Measurements from ENCODE around the gene ZNF300. TPM values are rescaled to one million over a fixed set of nuclear protein-coding genes. Genes with fewer than 3 reads are reported as not detected.

ZNF300 gene
- total and polyA plus RNA-seq, 2 donors (not counting 3 experiments of a cell fraction or from before 2014, with no cell fraction given), result 4.6 to 9.6 TPM

DNA sequence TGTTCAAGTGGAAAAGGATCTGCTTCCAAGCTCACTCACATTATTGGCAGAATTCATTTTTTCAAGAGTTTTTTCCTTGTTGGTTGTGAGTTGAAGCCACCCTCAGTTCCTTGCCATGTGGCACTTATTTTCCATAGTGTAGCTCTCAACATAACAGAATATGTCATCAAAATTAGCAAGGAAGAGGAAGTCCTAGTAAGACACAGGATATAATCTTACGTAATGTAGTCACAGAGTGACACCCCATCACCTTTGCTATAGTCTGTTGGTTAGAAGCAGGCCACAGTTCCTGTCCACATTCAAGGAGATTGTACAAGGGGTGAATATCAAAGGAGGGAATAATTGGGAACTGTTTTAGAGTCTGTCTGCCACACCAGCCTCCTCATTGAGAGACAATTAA, 42.7 kb downstream of the ZNF300 start:
- Histone ChIP-seq H3K27ac (ENCODE audit: insufficient read depth, low read depth, low read length) (no peak overlapping the region), H3K4me1 (ENCODE audit: control insufficient read depth, extremely low read depth, insufficient read depth, low read length) (no peaks in the 10 kb centered on the region), H3K9me1 (replicated peaks; ENCODE audit: control insufficient read depth, extremely low read depth, insufficient read depth, low read length) (no peaks in the 10 kb centered on the region), H2AFZ (ENCODE audit: low read depth, low read length) (no peak overlapping the region), H3K4me2 (ENCODE audit: insufficient read depth, low read length) (no peak overlapping the region), H3K9ac (replicated peaks; ENCODE audit: extremely low read depth, insufficient read depth, low read length) (no peak overlapping the region), H3K79me2 (ENCODE audit: control insufficient read depth, insufficient read depth, low read length) (no peaks in the 10 kb centered on the region), H3K4me3 (replicated peaks in 1 of 3; ENCODE audit: insufficient read depth in 1 of 3, low read depth in 1 of 3, low read length in 3 of 3) (no peak overlapping the region), H3K27me3 (ENCODE audit: control insufficient read depth in 2 of 2, insufficient read depth in 2 of 2, low read length in 2 of 2) (peaks cover 0 to 2% of the 10 kb centered on the region in 2 experiments), H4K20me1 (replicated peaks; ENCODE audit: control insufficient read depth, extremely low read depth, insufficient read depth, low read length) (no peaks in the 10 kb centered on the region), H3K9me3 (replicated peaks; ENCODE audit: control insufficient read depth, insufficient read depth, low read length) (no peaks in the 10 kb centered on the region), H3K36me3 (ENCODE audit: control insufficient read depth in 2 of 2, extremely low read depth in 1 of 2, insufficient read depth in 2 of 2, low read length in 2 of 2) (no peaks in the 10 kb centered on the region)
- intact Hi-C loops (cut with micrococcal nuclease) (no loop called here), dilution Hi-C loops (cut with MboI; ENCODE audit: extremely low pct_ligation_motif_present, low sequenced_read_pairs) (no loop called here)
- TF ChIP-seq, protein P1, sequence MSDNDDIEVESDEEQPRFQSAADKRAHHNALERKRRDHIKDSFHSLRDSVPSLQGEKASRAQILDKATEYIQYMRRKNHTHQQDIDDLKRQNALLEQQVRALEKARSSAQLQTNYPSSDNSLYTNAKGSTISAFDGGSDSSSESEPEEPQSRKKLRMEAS (IDR thresholded peaks at IDR 0.05; ENCODE audit: insufficient read depth, insufficient read length), result no peak
- TF ChIP-seq FOS (IDR thresholded peaks at IDR 0.05; ENCODE audit: borderline replicate concordance, insufficient read depth, low read length) (no peak), POLR2AphosphoS5 (IDR thresholded peaks at IDR 0.05; ENCODE audit: insufficient read depth, low read depth, low read length) (no peak), JUN (IDR thresholded peaks at IDR 0.05; ENCODE audit: borderline replicate concordance, insufficient read depth, insufficient read length, low read depth) (no peak), CTCF (IDR thresholded peaks at IDR 0.05; ENCODE audit: extremely low read depth in 1 of 2, insufficient read depth in 1 of 2, low read depth in 1 of 2, low read length in 2 of 2) (no peak), POLR2A (IDR thresholded peaks at IDR 0.05; ENCODE audit: low read depth, low read length) (no peak), MYC (IDR thresholded peaks at IDR 0.05; ENCODE audit: low read depth, low read length) (no peak), EZH2 (IDR thresholded peaks at IDR 0.05; ENCODE audit: borderline replicate concordance, low read depth, low read length, severe bottlenecking) (no peak), GATA2 (IDR thresholded peaks at IDR 0.05; ENCODE audit: insufficient read depth, insufficient read length, low read depth, low read length) (no peak)
- ChIA-PET CTCF (no interaction called here), POLR2A (no interaction called here)
- BruUV-seq (replicated peaks), result no TSS peak
- FAIRE-seq (no peak), DNase-seq (ENCODE audit: low read depth, low spot score) (no peak)

Data from endothelial cell of umbilical vein (primary cell).